Adrenal gland (tissue), 5 donors: ENCODE results near the gene ZBTB42.

Source experiments
- CTCF ChIP-seq, 6 experiments: fragments of 450-650 bp in 4 of 6; fragments of 200-600 bp in 2 of 6; sonication (generic) in 1 of 6; IDR thresholded peaks; 1 replicate in 5 of 6; 2 replicates in 1 of 6; pipeline versions ENCODE4 v1.5.1 to v1.8.0; 2016 to 2021; ENCODE audit warnings: antibody characterized with exemption in 6 of 6, mild to moderate bottlenecking in 2 of 6, moderate library complexity in 1 of 6
- POLR2A ChIP-seq, 2 donors: fragments of 450-650 bp; IDR thresholded peaks; one replicate each; pipeline ENCODE4 v1.6.1; 2017; ENCODE audit warnings: antibody characterized with exemption in 2 of 2, mild to moderate bottlenecking in 2 of 2, moderate library complexity in 1 of 2
- donor health status: DM: no; HTN: no; CAD: no.

GRCh38 chr14:104845834-104846441, 45.0 kb downstream of the ZBTB42 start:
- no peak for TF ChIP-seq POLR2A (IDR thresholded peaks at IDR 0.05)
- no peak for TF ChIP-seq CTCF (IDR thresholded peaks at IDR 0.05)
